NCI-H2081 treated with DMSO at 0.1 percent for 48 hours (cell line): Measurements from ENCODE around the gene DLX1.
"Not testable (repeated sequence)": the region's sequence is repeated elsewhere in the genome, so short reads cannot be mapped to it uniquely, and the experiment has no call there.

ENCODE experiments used
- DNase-seq: peaks from one replicate; lab custom pipeline; 2025; lab: John Stamatoyannopoulos, UW

DLX1 gene

DNA sequence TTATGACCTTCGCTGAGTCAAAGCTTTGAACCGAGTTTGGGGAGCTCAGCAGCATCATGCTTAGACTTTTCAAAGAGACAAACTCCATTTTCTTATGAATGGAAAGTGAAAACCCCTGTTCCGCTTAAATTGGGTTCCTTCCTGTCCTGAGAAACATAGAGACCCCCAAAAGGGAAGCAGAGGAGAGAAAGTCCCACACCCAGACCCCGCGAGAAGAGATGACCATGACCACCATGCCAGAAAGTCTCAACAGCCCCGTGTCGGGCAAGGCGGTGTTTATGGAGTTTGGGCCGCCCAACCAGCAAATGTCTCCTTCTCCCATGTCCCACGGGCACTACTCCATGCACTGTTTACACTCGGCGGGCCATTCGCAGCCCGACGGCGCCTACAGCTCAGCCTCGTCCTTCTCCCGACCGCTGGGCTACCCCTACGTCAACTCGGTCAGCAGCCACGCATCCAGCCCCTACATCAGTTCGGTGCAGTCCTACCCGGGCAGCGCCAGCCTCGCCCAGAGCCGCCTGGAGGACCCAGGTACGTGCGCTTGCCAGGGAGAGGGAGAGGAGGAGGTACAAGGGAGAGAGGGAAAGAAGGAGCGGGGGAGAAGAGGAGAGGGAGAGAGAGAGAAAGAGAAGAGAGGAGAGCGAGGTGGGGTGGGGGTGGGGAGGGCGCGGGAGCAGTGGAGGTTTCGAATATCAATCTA lies at the start of gene DLX1:
Gene DLX1 (plus strand): TSS at position 48 of the 700 bp plus-strand sequence. CDS start 171 bp downstream, at position 219.
- DNase-seq: no peak

DNA sequence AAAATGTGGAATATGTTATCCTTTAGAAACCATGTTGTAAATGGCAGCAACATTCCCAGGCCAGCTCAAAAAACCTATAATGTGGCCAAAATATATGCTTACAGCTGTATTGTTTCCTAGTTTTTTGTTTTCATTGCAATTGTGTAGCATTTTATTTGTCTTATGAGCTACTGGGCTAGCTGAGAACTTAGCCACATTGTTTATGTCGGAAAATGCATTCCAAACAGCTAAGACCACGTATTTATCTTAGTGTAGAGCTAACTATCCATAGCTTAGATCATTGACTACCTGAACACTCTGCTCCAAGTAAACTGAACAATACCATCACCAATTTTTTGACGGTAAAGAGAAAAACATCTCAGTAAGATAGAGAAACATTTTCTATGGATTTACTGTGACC lies 47.2 kb upstream of the DLX1 start:
- no peak for DNase-seq

GRCh38 chr2:172038604-172039003 lies 46.7 kb upstream of the DLX1 start:
- DNase-seq: peak; percentile 26

DNA sequence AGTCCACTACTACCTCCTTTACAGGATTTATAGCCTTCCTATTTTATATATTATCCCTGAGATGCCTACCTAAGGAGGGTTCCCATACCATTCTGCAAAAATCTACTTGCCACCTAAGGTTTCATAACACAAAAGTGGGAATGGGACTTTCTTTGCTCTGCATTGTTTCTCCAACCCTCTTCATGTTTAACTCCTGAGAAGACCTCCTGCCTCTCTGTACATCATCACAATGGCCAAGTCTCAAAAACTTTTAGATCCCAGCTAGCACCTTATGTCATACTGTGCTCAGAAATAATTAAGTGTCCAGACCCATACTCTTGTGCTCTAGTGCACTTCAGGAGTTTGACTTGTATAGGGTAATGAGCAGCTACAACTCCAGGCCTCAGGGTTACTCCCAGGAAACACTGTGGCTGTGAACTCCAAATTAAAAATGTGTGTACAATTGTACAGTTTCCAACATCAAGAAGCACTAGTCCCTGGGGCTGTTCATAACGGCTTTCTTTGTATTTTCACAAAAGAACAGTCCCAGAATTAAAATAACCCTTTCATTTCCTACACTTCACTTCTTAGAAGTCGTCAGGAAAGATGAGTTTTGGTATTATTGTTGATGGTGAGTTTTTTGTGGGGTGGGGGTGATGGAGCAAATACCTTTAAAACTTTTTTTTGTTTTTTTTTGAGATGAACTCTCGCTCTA lies 46.1 kb upstream of the DLX1 start:
- DNase-seq: no peak

DNA sequence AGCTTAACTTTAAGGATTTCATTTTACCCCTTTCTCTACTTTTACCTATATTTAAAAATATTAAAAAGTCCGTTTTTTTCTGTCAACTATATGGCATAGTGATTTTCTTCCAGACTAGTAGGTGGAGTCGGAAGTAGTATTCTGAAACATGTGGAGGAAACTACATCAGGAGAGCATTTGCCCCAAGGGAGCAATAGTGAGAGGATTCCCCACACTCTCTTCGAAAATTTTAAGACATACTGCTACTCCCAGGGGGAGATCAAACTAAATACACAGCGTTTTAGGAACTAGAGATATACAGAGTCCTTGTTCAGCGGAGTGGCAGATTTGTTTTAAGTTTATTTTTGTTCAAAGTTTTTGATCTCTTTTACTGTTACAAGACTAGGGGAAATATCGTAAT lies 45.0 kb upstream of the DLX1 start:
- no peak for DNase-seq

- no peak for DNase-seq
These were observed 39.1 kb upstream of the DLX1 start for GRCh38 chr2:172046080-172046678.

DNA sequence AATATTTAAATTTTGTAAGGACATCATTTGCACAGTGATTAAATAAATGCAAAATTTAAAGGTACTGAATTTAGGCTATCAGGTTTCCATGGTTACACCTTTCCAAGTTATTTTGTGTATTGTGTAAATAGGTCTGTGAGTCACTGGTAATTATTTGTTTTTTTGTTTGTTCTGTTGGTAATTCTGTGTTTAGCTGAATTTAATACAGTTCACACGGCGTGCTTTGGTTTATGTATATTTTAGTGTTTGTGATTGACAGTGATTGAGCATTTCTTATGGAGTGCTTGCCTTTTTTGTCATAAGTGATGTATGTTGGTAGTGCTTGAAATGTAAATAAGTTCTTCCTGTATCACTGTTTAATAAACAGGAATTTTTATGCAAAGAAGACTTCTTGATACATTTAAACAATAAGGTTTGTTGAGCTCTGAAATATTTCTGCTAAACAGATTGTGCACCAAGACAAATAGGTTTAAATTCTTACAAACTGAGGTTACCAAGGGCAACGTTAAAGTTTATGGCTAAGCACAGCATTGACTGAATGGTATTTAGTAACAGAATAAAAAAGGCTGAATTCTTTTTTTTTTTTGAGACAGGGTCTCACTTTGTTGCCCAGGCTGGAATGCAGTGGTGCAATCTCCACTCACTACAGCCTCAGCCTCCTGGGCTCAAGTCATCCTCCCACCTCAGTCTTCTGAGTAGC lies 38.3 kb upstream of the DLX1 start:
- DNase-seq: no peak

GRCh38 chr2:172047566-172048507 lies 37.5 kb upstream of the DLX1 start:
- no peak for DNase-seq

- no peak for DNase-seq
These were observed 36.5 kb upstream of the DLX1 start for GRCh38 chr2:172048508-172049503.

- no peak for DNase-seq
These were observed 35.7 kb upstream of the DLX1 start for GRCh38 chr2:172049567-172050120.

GRCh38 chr2:172050479-172051125 lies 34.7 kb upstream of the DLX1 start:
- no peak for DNase-seq

DNA sequence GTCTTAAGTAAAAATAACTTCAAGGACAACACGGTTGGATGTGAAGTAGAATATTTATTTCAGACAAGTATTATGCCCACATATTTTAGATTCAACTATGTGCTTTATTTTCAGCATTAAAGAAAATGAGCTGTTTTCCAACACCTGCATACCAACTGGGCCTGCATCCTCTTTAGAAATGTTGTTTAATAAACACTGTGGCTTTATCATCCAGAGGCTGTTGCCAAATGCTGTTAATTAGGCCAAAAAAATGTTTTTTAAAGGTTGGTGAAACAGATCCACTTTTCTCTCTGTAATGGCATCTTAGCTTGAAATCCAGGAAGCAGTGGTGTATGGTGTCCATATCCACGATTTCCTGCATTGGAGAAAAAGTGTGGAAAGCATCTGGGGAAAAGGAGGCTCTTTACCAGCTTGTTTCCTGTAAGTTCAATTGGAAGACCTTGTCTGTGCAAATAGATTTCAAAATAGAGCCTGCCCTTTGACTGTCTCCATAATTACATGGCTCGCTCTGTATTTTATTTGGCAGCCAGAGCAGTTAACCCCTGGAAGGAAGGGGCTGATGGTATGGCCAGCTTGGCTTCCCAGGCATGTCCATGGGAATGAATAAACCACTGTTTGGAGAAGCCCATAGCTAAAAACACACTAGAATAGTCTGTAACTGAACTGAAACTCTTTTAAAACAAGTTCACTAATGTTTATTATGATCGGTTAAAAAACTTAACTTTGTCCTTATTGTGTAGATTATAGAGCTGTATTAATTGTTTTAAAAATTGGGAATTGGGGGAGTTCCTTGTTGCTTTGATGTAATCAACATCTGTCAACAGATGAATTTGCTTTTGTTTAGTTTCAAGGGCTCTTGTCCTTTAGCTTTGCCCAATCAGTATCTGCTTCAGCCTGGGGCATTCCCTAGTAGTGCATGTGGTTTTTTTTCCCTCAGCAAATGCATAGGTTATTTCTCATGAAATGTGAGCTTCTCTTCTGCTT lies 33.0 kb upstream of the DLX1 start:
- DNase-seq: peak; percentile 27

- DNase-seq: no peak
These were observed 31.8 kb upstream of the DLX1 start for GRCh38 chr2:172053486-172053885.

GRCh38 chr2:172056293-172056692 lies 29.0 kb upstream of the DLX1 start:
- DNase-seq: no peak

DNA sequence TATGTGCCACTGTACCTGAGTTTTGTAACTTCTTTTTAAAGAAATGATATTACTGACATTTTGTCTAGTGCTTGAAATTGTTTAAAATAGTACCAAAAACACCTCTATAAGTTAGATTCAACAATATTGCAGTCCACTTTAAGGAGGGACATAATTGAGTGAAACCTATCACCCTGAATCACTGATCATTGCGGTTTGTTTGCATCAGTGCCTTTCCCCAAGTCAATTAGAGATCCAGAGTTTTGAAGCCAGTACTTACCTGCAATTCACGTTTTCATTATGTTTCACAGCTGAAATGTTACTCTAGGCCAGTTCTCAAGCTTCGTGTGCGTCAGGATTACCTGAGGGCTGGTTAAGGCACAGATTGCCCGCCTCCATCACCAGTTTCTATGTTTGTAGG lies 26.6 kb upstream of the DLX1 start:
- DNase-seq: no peak

GRCh38 chr2:172060118-172060517 lies 25.2 kb upstream of the DLX1 start:
- DNase-seq: not testable (repeated sequence)

DNA sequence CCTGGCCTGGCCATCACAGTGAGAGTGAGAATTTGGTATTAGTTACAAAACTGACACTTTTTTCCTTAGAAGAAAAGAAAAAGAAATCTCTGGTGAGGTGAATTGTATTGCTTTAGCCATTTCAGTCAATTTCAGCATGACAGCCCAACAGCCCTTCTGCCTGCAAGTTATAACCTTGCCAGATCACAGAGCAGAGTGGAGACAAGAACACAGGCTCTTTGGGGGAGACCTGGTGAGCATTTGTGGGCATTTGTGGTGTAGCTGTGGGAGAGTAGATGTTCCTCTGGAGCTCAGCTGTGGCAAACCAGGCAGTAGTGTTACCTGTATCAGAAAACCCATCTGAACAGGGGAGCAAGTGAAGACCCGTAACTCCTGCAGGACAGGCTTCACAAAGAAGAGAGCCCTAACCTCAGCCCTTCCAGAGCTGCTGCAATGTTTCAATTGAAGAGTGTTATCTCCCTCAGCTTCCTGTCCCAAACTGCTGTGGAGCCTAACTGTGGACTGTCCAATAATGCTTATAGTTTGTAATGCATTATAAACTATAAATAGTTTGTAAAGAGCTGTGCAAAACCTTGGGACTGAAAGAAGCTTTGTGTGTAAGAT lies 22.8 kb upstream of the DLX1 start:
- no peak for DNase-seq

- DNase-seq: no peak
These were observed 21.9 kb upstream of the DLX1 start for GRCh38 chr2:172063446-172063845.
